GM19467 (cell line): ENCODE data around the gene LZTS2.

ENCODE experiments used
- ATAC-seq: cut with Tn5 transposase; IDR thresholded peaks from one replicate; pipeline ENCODE4 v1.9.1; 2021; ENCODE audit warnings: mild to moderate bottlenecking, moderate library complexity; ENCODE audit not compliant: unreplicated experiment

The LZTS2 gene

GRCh38 chr10:101013365-101013825 is 13.8 kb downstream of the LZTS2 start:
- ATAC-seq = no peak

GRCh38 chr10:101014230-101014884 is 14.7 kb downstream of the LZTS2 start:
- ATAC-seq = no peak

GRCh38 chr10:101014966-101015581 is 15.5 kb downstream of the LZTS2 start:
- no peak for ATAC-seq

- no peak for ATAC-seq
Measured at GRCh38 chr10:101015582-101015973, 16.0 kb downstream of the LZTS2 start.

DNA sequence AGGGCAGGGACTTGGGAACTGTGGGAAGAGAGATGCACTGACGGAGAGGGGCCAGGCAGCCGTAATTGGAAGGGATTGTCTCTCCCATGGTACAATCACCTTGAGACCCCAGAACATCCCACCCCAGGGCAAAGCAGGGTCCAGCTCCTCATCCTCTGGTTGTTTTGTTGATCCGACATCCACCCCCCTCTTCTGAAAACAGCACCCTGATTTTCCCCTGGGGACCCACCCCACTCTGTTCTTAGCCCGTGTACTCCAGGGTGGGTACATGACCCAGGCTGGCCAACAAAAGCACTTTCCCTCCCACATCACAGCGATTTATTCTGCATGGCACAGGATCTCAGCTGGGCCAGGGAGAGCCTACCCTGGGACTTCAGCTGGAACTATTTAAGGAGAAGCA is 17.2 kb downstream of the LZTS2 start:
- no peak for ATAC-seq

GRCh38 chr10:101018118-101018599 is 18.6 kb downstream of the LZTS2 start:
- ATAC-seq = no peak

GRCh38 chr10:101018600-101019439 is 19.2 kb downstream of the LZTS2 start:
- no peak for ATAC-seq

DNA sequence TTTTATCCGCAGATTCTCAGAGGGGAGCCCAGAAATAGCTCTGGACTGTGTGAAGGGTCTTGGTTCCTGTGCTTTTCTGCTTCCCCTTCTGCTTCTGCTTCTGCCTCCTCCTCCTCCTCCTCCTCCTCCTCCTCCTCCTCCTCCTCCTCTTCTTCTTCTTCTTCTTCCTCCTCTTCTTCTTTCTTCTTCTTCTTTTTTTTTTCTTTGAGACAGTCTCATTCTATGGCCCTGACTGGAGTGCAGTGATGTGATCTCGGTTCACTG is 19.8 kb downstream of the LZTS2 start:
- ATAC-seq = no peak

GRCh38 chr10:101020427-101021075 is 20.9 kb downstream of the LZTS2 start:
- ATAC-seq = no peak

- ATAC-seq = no peak
Measured at GRCh38 chr10:101021239-101021638, 21.6 kb downstream of the LZTS2 start.

DNA sequence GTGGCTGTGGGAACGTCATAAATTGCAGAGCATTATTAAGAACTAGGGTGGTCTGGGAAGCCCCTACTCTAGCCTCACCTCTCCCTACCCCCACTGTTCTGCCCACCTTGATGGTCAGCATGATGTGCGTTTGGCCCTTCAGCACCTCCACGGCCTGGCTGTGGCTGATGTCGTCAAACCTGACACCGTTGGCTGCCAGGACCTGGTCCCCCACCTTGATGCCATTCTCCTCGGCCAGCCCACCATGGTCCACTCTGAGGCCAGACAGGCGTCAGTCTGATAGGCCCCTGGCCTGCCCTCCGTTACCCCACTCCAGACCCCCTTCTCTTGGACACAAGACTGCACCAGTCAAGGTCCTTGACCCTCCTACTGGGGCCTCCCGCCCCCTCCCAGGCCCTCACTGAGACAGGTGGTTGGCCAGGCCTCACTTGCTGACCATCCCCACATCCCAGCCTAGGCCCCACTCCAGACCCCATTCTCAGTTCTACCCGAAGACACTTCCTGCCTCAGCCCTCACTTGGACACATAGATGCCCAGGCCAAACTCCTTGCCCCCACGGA is 22.2 kb downstream of the LZTS2 start:
- ATAC-seq = no peak

DNA sequence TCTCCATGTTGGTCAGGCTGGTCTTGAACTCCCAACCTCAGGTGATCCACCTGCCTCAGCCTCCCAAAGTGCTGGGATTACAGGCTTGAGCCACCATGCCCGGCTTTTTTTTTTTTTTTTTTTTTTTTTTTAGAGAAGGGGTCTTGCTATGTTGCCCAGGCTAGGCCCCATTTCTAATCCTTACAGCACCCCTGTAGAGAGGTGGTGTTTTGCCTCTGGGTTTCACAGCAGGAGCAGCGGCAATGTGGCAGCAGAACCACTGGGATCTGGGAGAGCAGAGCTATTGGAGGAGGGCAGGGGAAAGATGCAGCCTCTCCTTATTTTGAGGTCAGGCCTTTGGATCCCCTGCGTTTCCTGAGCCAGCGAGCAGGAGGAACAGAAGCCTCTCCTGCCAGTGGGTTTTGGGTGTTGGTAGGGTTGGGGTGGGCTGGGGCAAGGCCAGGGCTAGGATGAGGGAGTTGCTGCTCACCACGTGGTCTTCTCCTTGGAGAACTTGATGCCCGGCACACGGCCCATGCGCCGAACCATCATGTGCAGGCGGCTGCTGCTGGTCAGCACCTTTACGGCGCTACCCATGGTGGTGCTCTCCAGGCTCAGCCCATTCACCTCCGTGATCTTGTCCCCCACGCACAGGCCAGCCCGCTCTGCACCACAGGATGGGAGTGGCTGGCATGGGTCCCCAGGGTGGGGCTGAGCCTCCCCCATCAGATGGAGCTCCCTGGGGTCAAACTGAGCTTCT is 23.5 kb downstream of the LZTS2 start:
- no peak for ATAC-seq

GRCh38 chr10:101027106-101027720 is 27.6 kb downstream of the LZTS2 start:
- no peak for ATAC-seq

DNA sequence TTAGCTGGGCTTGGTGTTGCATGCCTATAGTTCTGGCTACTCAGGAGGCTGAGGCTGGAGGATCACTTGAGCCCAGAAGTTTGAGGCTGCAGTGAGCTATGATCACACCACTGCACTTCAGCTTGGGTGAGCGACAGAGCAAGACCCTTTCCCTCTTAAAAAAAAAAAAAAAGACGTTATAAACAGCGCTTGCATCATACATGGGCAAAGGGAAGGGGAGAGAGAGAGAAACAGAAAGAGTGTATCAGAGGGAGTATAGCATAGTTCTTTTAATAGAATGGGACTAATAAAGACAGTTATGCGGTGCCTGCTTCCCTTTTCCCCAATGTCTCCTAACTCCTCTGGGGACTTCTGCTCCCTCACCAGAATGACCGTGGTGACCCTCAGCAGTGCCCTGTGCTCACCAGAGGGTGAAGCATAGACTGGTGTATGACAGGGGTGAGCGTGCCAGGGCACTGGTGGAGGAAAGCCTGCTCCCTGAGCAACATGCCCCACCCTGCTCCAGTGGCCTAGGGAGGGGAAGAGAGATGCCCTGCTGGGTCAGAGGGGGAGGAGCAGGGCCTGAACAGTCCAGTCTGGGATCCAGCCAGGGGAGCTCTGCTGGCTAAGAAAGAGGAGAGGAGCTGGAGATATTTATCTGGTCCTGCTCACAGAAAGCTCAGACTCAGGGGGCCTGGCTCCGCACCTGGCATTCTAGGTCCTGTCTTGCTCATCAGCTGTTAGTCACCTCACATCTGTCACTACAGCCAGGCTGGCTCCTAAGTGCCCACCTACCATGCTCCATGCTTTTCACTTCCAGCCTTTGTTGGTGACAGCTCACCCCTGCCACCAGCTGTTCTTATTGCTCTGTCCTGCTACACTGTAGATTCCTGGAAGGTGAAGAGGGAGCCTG is 29.1 kb downstream of the LZTS2 start:
- ATAC-seq = no peak

GRCh38 chr10:101029520-101030295 is 30.1 kb downstream of the LZTS2 start:
- no peak for ATAC-seq

GRCh38 chr10:101030496-101031127 is 31.0 kb downstream of the LZTS2 start:
- no peak for ATAC-seq

- peak; percentile 91 for ATAC-seq
Measured at GRCh38 chr10:101031128-101031795, 31.7 kb downstream of the LZTS2 start, which contains the start of the genes PDZD7 and SFXN3. PDZD7 (minus strand) TSS chr10:101031129; CDS start chr10:101030219, 910 bp downstream. SFXN3 (plus strand) TSS chr10:101031234; CDS start chr10:101034695, 3,461 bp downstream.
